Keratinocyte (primary cell): ENCODE data around the gene SLC4A5. TPM values are rescaled to one million over a fixed set of nuclear protein-coding genes. Genes with fewer than 3 reads are reported as not detected.

Source experiments
- DNase-seq: peaks from one replicate; pipeline ENCODE4 v3.0.0-alpha.2; 2011; ENCODE audit warnings: low read depth, missing footprints, low spot score
- FAIRE-seq: peaks from 2 replicates; lab custom pipeline; 2011; peaks lifted over from hg19 to GRCh38; lab: Jason Lieb, UNC
- H2AFZ ChIP-seq: 2 replicates; pipeline ENCODE4 v1.6.0; 2012; ENCODE audit warnings: low read length, control low read depth, inconsistent platforms; ENCODE audit not compliant: control insufficient read depth
- H3K27ac ChIP-seq: 2 replicates; pipeline ENCODE4 v1.5.1; 2011; ENCODE audit warnings: low read length; ENCODE audit not compliant: control insufficient read depth, insufficient read depth
- H3K27me3 ChIP-seq: 3 replicates; pipeline ENCODE4 v1.6.0; 2011; ENCODE audit warnings: low read length; ENCODE audit not compliant: control insufficient read depth, insufficient read depth; ENCODE audit errors: extremely low read depth
- H3K36me3 ChIP-seq, 2 experiments: 2 replicates in 1 of 2; 3 replicates in 1 of 2; pipeline ENCODE4 v1.5.1; 2011; ENCODE audit warnings: low read length in 2 of 2, mild to moderate bottlenecking in 1 of 2; ENCODE audit not compliant: control insufficient read depth in 2 of 2, insufficient read depth in 2 of 2; ENCODE audit errors: extremely low read depth in 1 of 2
- H3K4me1 ChIP-seq: 3 replicates; pipeline ENCODE4 v1.5.1; 2011; ENCODE audit warnings: low read length; ENCODE audit not compliant: control insufficient read depth, insufficient read depth; ENCODE audit errors: extremely low read depth
- H3K4me2 ChIP-seq: 3 replicates; pipeline ENCODE4 v1.6.0; 2011; ENCODE audit warnings: low read depth, low read length; ENCODE audit not compliant: control insufficient read depth, insufficient read depth; ENCODE audit errors: extremely low read depth
- H3K4me3 ChIP-seq, 3 experiments: fragments of 200-600 bp in 1 of 3; sonication (generic) in 1 of 3; 2 replicates in 2 of 3; 3 replicates in 1 of 3; pipeline ENCODE4 v1.5.1; 2011 to 2016; ENCODE audit warnings: low read length in 3 of 3, mild to moderate bottlenecking in 3 of 3, control low read depth in 2 of 3, inconsistent platforms in 1 of 3, low read depth in 1 of 3, mixed read lengths in 1 of 3, mixed run types in 1 of 3, moderate library complexity in 1 of 3; ENCODE audit not compliant: control insufficient read depth in 2 of 3, insufficient read depth in 2 of 3; ENCODE audit errors: extremely low read depth in 1 of 3
- H3K79me2 ChIP-seq: 2 replicates; pipeline ENCODE4 v1.6.0; 2012; ENCODE audit warnings: low read length; ENCODE audit not compliant: control insufficient read depth, insufficient read depth
- H3K9ac ChIP-seq: 3 replicates; pipeline ENCODE4 v1.6.0; 2011; ENCODE audit warnings: low read length; ENCODE audit not compliant: control insufficient read depth, insufficient read depth; ENCODE audit errors: extremely low read depth
- H3K9me1 ChIP-seq: 3 replicates; pipeline ENCODE4 v1.6.0; 2011; ENCODE audit warnings: low read length; ENCODE audit not compliant: control insufficient read depth, insufficient read depth; ENCODE audit errors: extremely low read depth
- H3K9me3 ChIP-seq: 2 replicates; pipeline ENCODE4 v1.5.1; 2012; ENCODE audit warnings: low read depth, low read length; ENCODE audit not compliant: control insufficient read depth
- H4K20me1 ChIP-seq: 3 replicates; pipeline ENCODE4 v1.6.0; 2011; ENCODE audit warnings: low read length; ENCODE audit not compliant: control insufficient read depth, insufficient read depth; ENCODE audit errors: extremely low read depth
- EZH2 ChIP-seq: IDR thresholded peaks from one replicate; pipeline ENCODE4 v1.6.1; 2012; ENCODE audit warnings: inconsistent platforms, mild to moderate bottlenecking, low read length, moderate library complexity
- dilution Hi-C: fragments of 300-500 bp; cut with MboI; formaldehyde crosslinking; loops from one replicate; pipeline ENCODE4 v1.7.0; 2020; ENCODE audit warnings: low sequenced_read_pairs; ENCODE audit not compliant: extremely low pct_ligation_motif_present
- polyA plus RNA-seq, 5 experiments: library from polyadenylated mRNA; depleted of rRNA in 3 of 5; stranded (reverse) in 3 of 5; stranded (forward) in 1 of 5; unstranded in 1 of 5; fragments of >200 nt; gene quantifications; 1 replicate in 1 of 5; 2 replicates in 3 of 5; 3 replicates in 1 of 5; pipeline versions ENCODE4 v1.2.1 to v1.2.3, GENCODE V29; 2011 to 2012; ENCODE audit warnings: missing spikeins in 2 of 5, low read depth in 1 of 5, low replicate concordance in 1 of 5
- TF ChIP-seq, protein P1 (sequence below), 3 experiments: IDR thresholded peaks in 1 of 3; conservative IDR thresholded peaks in 1 of 3; optimal IDR thresholded peaks in 1 of 3; 2 replicates in 2 of 3; 3 replicates in 1 of 3; pipeline versions ENCODE3 to v1.5.1; 2011; ENCODE audit warnings: low read length in 3 of 3, mild to moderate bottlenecking in 3 of 3, moderate library complexity in 2 of 3, control low read depth in 1 of 3, inconsistent platforms in 1 of 3; ENCODE audit not compliant: insufficient read depth in 2 of 3; ENCODE audit errors: extremely low read depth in 1 of 3

The SLC4A5 gene
- polyA plus RNA-seq, 1 donor (not counting 4 experiments of a cell fraction or from before 2014, with no cell fraction given): 0.22 TPM

- dilution Hi-C loops: no loop called here
- H3K36me3 ChIP-seq: no peaks in the 10 kb centered on the region
- no peak for FAIRE-seq
These were observed 29.7 kb downstream of the SLC4A5 start for GRCh38 chr2:74313497-74313896.

GRCh38 chr2:74312913-74313312, 30.3 kb downstream of the SLC4A5 start:
- FAIRE-seq: no peak
- no peaks in the 10 kb centered on the region for H3K79me2 ChIP-seq
- no peak for DNase-seq
- no peak overlapping the region for H2AFZ ChIP-seq
- TF ChIP-seq EZH2: no peak
- TF ChIP-seq, protein P1, sequence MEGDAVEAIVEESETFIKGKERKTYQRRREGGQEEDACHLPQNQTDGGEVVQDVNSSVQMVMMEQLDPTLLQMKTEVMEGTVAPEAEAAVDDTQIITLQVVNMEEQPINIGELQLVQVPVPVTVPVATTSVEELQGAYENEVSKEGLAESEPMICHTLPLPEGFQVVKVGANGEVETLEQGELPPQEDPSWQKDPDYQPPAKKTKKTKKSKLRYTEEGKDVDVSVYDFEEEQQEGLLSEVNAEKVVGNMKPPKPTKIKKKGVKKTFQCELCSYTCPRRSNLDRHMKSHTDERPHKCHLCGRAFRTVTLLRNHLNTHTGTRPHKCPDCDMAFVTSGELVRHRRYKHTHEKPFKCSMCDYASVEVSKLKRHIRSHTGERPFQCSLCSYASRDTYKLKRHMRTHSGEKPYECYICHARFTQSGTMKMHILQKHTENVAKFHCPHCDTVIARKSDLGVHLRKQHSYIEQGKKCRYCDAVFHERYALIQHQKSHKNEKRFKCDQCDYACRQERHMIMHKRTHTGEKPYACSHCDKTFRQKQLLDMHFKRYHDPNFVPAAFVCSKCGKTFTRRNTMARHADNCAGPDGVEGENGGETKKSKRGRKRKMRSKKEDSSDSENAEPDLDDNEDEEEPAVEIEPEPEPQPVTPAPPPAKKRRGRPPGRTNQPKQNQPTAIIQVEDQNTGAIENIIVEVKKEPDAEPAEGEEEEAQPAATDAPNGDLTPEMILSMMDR (optimal IDR thresholded peaks at IDR 0.05 in 1 of 3, IDR thresholded peaks at IDR 0.05 in 1 of 3, conservative IDR thresholded peaks at IDR 0.05 in 1 of 3; ENCODE audit: extremely low read depth in 1 of 3, insufficient read depth in 2 of 3, low read length in 3 of 3): no peak
- no peaks in the 10 kb centered on the region for H3K9me1 ChIP-seq
- H3K9ac ChIP-seq: no peak overlapping the region
- H3K27ac ChIP-seq: no peak overlapping the region
- H4K20me1 ChIP-seq: no peaks in the 10 kb centered on the region
- no peaks in the 10 kb centered on the region for H3K27me3 ChIP-seq
- no peaks in the 10 kb centered on the region for H3K4me1 ChIP-seq
- dilution Hi-C loops: no loop called here
- H3K4me3 ChIP-seq: no peak overlapping the region
- no peaks in the 10 kb centered on the region for H3K9me3 ChIP-seq
- no peak overlapping the region for H3K4me2 ChIP-seq
- H3K36me3 ChIP-seq: no peaks in the 10 kb centered on the region

More at GRCh38 chr2:74313497-74313896, 29.7 kb downstream of the SLC4A5 start:
- H3K9ac ChIP-seq: no peak overlapping the region
- H4K20me1 ChIP-seq: no peaks in the 10 kb centered on the region
- no peak overlapping the region for H2AFZ ChIP-seq
- H3K9me1 ChIP-seq: no peaks in the 10 kb centered on the region
- H3K4me3 ChIP-seq: no peak overlapping the region
- no peak overlapping the region for H3K4me2 ChIP-seq
- no peaks in the 10 kb centered on the region for H3K4me1 ChIP-seq
- no peak for DNase-seq
- H3K27me3 ChIP-seq: no peaks in the 10 kb centered on the region
- no peaks in the 10 kb centered on the region for H3K79me2 ChIP-seq
- no peak overlapping the region for H3K27ac ChIP-seq
- no peaks in the 10 kb centered on the region for H3K9me3 ChIP-seq
- TF ChIP-seq EZH2: no peak
- TF ChIP-seq, protein P1 (optimal IDR thresholded peaks at IDR 0.05 in 1 of 3, IDR thresholded peaks at IDR 0.05 in 1 of 3, conservative IDR thresholded peaks at IDR 0.05 in 1 of 3; ENCODE audit: extremely low read depth in 1 of 3, insufficient read depth in 2 of 3, low read length in 3 of 3): no peak
